Measurements from ENCODE around the gene ZFP3. TPM values are rescaled to one million over a fixed set of nuclear protein-coding genes. Genes with fewer than 3 reads are reported as not detected.
A peak's percentile ranks its signal among the peaks of the same experiment; 100 is the strongest.
"Not testable (repeated sequence)": the region's sequence is repeated elsewhere in the genome, so short reads cannot be mapped to it uniquely, and the experiment has no call there.

The ZFP3 gene
- total RNA-seq: 1.9 and 2.6 TPM in 2 replicates

GRCh38 chr17:5078106-5079028 is at the start of gene ZFP3:
Gene ZFP3 (plus strand): TSS chr17:5078467. CDS start chr17:5091505, 13,038 bp downstream.
- peak; percentile 93 for DNase-seq
- peak within 1 kb of the TSS; percentile 87 for H3K4me3 Mint-ChIP-seq
- intact Hi-C loops (cut with micrococcal nuclease): loop anchor here (2.0 to 10.0 kb wide), 2 partner anchors 32 to 116 kb away; partner anchors contain the start of genes ZNF232 and ZNF594
- peaks cover 18% of the 10 kb centered on the region for H3K9me3 Mint-ChIP-seq
- peaks cover 32% of the 10 kb centered on the region for H3K36me3 Mint-ChIP-seq (ENCODE audit: low read depth)
- peaks cover 2% of the 10 kb centered on the region for H3K27me3 Mint-ChIP-seq
- H3K27ac Mint-ChIP-seq: peak within 1 kb of the TSS; percentile 92
- peaks cover 18% of the 10 kb centered on the region for H3K4me1 Mint-ChIP-seq

GRCh38 chr17:5030168-5030567 is 48.1 kb upstream of the ZFP3 start:
- intact Hi-C loops (cut with micrococcal nuclease): loop anchor here (2.0 kb wide), 2 partner anchors 19 to 43 kb away; partner anchors contain the start of gene CAMTA2

GRCh38 chr17:5031365-5032082 is 46.7 kb upstream of the ZFP3 start:
- Mint-ChIP-seq H3K27ac (peak overlapping the region; percentile 92), H3K9me3 (no peaks in the 10 kb centered on the region), H3K4me3 (peak overlapping the region; percentile 81), H3K4me1 (peaks cover 22% of the 10 kb centered on the region), H3K36me3 (ENCODE audit: low read depth) (peaks cover 2% of the 10 kb centered on the region), H3K27me3 (peaks cover 2% of the 10 kb centered on the region)
- peak; percentile 95 for DNase-seq
- intact Hi-C loops (cut with micrococcal nuclease): loop anchor here (1.0 to 2.0 kb wide), 3 partner anchors 17 to 45 kb away; partner anchors contain the start of gene CAMTA2

More at GRCh38 chr17:5030168-5030567, 48.1 kb upstream of the ZFP3 start:
- DNase-seq; H3K27me3 Mint-ChIP-seq; H3K9me3 Mint-ChIP-seq; H3K36me3 Mint-ChIP-seq (ENCODE audit: low read depth): not testable (repeated sequence)
- Mint-ChIP-seq H3K4me3 (peak overlapping the region; percentile 81), H3K27ac (peak overlapping the region; percentile 92), H3K4me1 (peaks cover 22% of the 10 kb centered on the region)

GRCh38 chr17:5032865-5033264 is 45.4 kb upstream of the ZFP3 start:
- Mint-ChIP-seq H3K27ac (peak overlapping the region; percentile 34), H3K9me3 (no peaks in the 10 kb centered on the region), H3K27me3 (peaks cover 2% of the 10 kb centered on the region), H3K4me1 (peaks cover 22% of the 10 kb centered on the region), H3K36me3 (ENCODE audit: low read depth) (peaks cover 2% of the 10 kb centered on the region), H3K4me3 (no peak overlapping the region)
- intact Hi-C loops (cut with micrococcal nuclease): no loop called here
- no peak for DNase-seq

GRCh38 chr17:5033352-5034015 is 44.8 kb upstream of the ZFP3 start:
- peaks cover 2% of the 10 kb centered on the region for H3K27me3 Mint-ChIP-seq
- H3K4me1 Mint-ChIP-seq: peaks cover 22% of the 10 kb centered on the region
- intact Hi-C loops (cut with micrococcal nuclease): no loop called here
- no peaks in the 10 kb centered on the region for H3K9me3 Mint-ChIP-seq
- H3K36me3 Mint-ChIP-seq (ENCODE audit: low read depth): peaks cover 2% of the 10 kb centered on the region
- no peak overlapping the region for H3K27ac Mint-ChIP-seq
- no peak for DNase-seq
- H3K4me3 Mint-ChIP-seq: no peak overlapping the region

GRCh38 chr17:5034063-5034462 is 44.2 kb upstream of the ZFP3 start:
- no peaks in the 10 kb centered on the region for H3K9me3 Mint-ChIP-seq

GRCh38 chr17:5034651-5035050 is 43.6 kb upstream of the ZFP3 start:
- Mint-ChIP-seq H3K27me3 (peaks cover 2% of the 10 kb centered on the region), H3K4me3 (no peak overlapping the region), H3K36me3 (ENCODE audit: low read depth) (peaks cover 2% of the 10 kb centered on the region), H3K4me1 (peaks cover 22% of the 10 kb centered on the region), H3K9me3 (no peaks in the 10 kb centered on the region), H3K27ac (no peak overlapping the region)
- DNase-seq: no peak
- intact Hi-C loops (cut with micrococcal nuclease): no loop called here

More at GRCh38 chr17:5034063-5034462, 44.2 kb upstream of the ZFP3 start:
- Mint-ChIP-seq H3K4me3 (no peak overlapping the region), H3K27me3 (peaks cover 2% of the 10 kb centered on the region), H3K4me1 (peaks cover 22% of the 10 kb centered on the region), H3K27ac (no peak overlapping the region), H3K36me3 (ENCODE audit: low read depth) (peaks cover 2% of the 10 kb centered on the region)
- DNase-seq: no peak
- intact Hi-C loops (cut with micrococcal nuclease): no loop called here

- Mint-ChIP-seq H3K36me3 (ENCODE audit: low read depth) (peaks cover 3% of the 10 kb centered on the region), H3K4me3 (no peak within 1 kb of the TSS), H3K4me1 (peaks cover 23% of the 10 kb centered on the region)
Measured at GRCh38 chr17:5035315-5035714, 43.0 kb upstream of the ZFP3 start, which contains the start of gene SLC52A1. Gene SLC52A1 (minus strand): TSS chr17:5035426. CDS start chr17:5034606, 820 bp downstream.

GRCh38 chr17:5042157-5043022 is 35.9 kb upstream of the ZFP3 start:
- Mint-ChIP-seq H3K4me1 (peaks cover 36% of the 10 kb centered on the region), H3K4me3 (peak overlapping the region; percentile 85), H3K9me3 (no peaks in the 10 kb centered on the region), H3K36me3 (ENCODE audit: low read depth) (peaks cover 12% of the 10 kb centered on the region), H3K27ac (peak overlapping the region; percentile 92), H3K27me3 (no peaks in the 10 kb centered on the region)
- DNase-seq: peak; percentile 82
- intact Hi-C loops (cut with micrococcal nuclease): no loop called here

More at GRCh38 chr17:5035315-5035714, 43.0 kb upstream of the ZFP3 start, which contains the start of gene SLC52A1:
- DNase-seq: no peak
- intact Hi-C loops (cut with micrococcal nuclease): no loop called here
- Mint-ChIP-seq H3K27ac (no peak within 1 kb of the TSS), H3K9me3 (no peaks in the 10 kb centered on the region), H3K27me3 (peaks cover 2% of the 10 kb centered on the region)

GRCh38 chr17:5043524-5043923 is 34.7 kb upstream of the ZFP3 start:
- peak overlapping the region; percentile 85 for H3K27ac Mint-ChIP-seq

GRCh38 chr17:5044630-5045029 is 33.6 kb upstream of the ZFP3 start:
- Mint-ChIP-seq H3K27me3 (no peaks in the 10 kb centered on the region), H3K36me3 (ENCODE audit: low read depth) (peaks cover 15% of the 10 kb centered on the region), H3K4me1 (peaks cover 50% of the 10 kb centered on the region), H3K27ac (no peak overlapping the region), H3K9me3 (no peaks in the 10 kb centered on the region), H3K4me3 (no peak overlapping the region)
- no peak for DNase-seq
- intact Hi-C loops (cut with micrococcal nuclease): no loop called here

More at GRCh38 chr17:5043524-5043923, 34.7 kb upstream of the ZFP3 start:
- DNase-seq: no peak
- peak overlapping the region; percentile 77 for H3K4me3 Mint-ChIP-seq
- intact Hi-C loops (cut with micrococcal nuclease): no loop called here
- H3K4me1 Mint-ChIP-seq: peaks cover 45% of the 10 kb centered on the region
- H3K27me3 Mint-ChIP-seq: no peaks in the 10 kb centered on the region
- peaks cover 15% of the 10 kb centered on the region for H3K36me3 Mint-ChIP-seq (ENCODE audit: low read depth)
- H3K9me3 Mint-ChIP-seq: no peaks in the 10 kb centered on the region

GRCh38 chr17:5045496-5045895 is 32.8 kb upstream of the ZFP3 start:
- Mint-ChIP-seq H3K9me3 (no peaks in the 10 kb centered on the region), H3K4me1 (peaks cover 51% of the 10 kb centered on the region), H3K4me3 (peak overlapping the region; percentile 37), H3K36me3 (ENCODE audit: low read depth) (peaks cover 14% of the 10 kb centered on the region), H3K27ac (peak overlapping the region; percentile 52), H3K27me3 (no peaks in the 10 kb centered on the region)
- DNase-seq: no peak
- intact Hi-C loops (cut with micrococcal nuclease): no loop called here
